ENCODE data around the gene TCHH.
"Not testable (repeated sequence)": the region's sequence is repeated elsewhere in the genome, so short reads cannot be mapped to it uniquely, and the experiment has no call there.

Gene TCHH

DNA sequence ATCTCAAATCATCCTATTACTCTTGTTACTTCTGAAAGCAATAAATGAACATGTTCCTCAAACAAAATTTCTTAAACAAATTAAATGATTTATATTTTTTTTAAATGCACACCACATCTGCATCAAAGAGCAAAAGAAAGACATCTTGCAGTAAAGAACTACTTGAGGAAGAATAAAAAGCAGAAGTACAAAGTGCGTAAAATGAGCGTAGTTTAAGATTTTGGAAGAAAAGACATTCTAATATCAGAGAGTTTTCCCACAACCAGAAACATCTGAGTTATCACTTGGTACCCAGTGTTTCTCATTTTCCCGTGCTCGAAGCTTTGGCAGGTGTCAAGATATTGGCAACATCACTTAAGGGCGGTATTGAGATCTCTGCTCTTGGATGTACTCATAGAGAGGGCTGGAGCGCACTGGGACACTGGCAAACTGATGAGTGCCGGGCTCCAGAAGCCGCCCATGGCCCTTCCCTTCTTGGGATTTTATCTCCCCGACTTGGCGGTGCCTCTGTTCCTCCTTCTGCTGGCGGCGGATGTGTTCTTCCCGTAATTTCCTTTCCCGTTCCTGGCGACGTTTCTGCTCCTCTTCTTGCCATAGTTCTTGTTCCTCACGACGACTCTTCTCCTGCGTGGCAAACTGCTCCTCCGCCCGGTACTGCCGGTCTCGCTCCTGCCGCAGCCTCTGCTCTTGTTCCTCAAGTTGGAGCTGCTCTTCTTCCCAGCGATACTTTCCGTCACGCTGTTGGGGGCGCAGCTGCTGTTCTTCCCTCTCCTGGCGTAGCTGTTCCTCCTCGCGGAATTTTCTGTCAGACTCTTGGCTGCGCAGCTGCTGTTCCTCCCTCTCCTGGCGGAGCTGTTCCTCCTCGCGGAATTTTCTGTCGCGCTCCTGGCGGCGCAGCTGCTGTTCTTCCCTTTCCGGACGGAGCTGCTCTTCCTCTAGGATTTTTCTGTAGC is 7.9 kb downstream of the TCHH start:
- H3K27ac ChIP-seq (ENCODE audit: low read depth, low read length): no peak overlapping the region
- H3K9me3 ChIP-seq (ENCODE audit: control insufficient read depth in 1 of 2, low read length in 2 of 2): peaks cover 12 to 14% of the 10 kb centered on the region in 2 donors
- H3K9ac ChIP-seq (ENCODE audit: low read depth in 1 of 2, low read length in 2 of 2): no peak overlapping the region
- peaks cover 47 to 77% of the 10 kb centered on the region in 2 donors for H3K27me3 ChIP-seq (ENCODE audit: control insufficient read depth in 1 of 2, insufficient read depth in 2 of 2, low read length in 2 of 2)
- no peak overlapping the region for H3K4me3 ChIP-seq (ENCODE audit: low read depth in 1 of 2, low read length in 2 of 2)
- H3K36me3 ChIP-seq (ENCODE audit: control insufficient read depth in 1 of 2, insufficient read depth in 2 of 2, low read length in 2 of 2): no peaks in the 10 kb centered on the region
- peaks cover 12 to 25% of the 10 kb centered on the region in 2 donors for H3K4me1 ChIP-seq (ENCODE audit: control insufficient read depth in 1 of 2, insufficient read depth in 2 of 2, low read length in 2 of 2)

DNA sequence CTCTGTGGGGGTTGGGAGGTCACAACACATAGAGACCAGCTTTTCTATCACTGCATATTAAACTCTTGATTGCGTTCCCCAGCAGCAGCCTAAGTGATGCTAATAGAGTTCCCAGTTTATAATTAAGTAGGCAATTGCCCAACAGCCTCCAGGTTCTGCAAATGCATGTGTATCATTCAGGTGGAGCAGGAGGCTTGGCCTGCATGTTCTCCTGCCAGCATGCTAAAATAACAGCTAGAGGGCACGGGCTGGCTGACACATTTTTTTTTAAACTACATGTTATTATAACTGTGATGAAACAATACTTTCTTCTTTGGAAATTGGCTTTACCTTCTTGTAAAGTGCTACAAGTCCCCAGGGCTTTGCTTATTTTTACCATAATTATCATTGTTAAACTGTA is 10.4 kb downstream of the TCHH start:
- H3K27me3 ChIP-seq (ENCODE audit: control insufficient read depth in 1 of 2, insufficient read depth in 2 of 2, low read length in 2 of 2): peaks cover 34 to 58% of the 10 kb centered on the region in 2 donors

DNA sequence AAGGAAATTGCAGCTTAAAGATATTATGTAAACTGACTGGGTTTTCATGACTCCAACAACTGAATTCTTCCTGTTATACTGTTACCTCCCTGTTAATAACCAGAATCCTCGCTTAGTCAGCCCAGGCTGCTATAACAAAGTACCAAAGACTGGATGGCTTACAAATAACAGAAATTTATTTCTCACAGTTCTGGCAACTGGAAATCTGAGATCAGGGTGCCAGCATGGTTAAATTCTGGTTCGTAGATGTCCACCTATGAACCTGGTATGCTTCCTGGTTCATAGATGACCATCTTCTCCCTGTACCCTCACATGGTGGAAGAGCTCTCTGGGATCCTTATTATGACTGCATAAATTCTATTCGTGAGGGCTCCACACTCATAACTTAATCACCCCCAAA is 18.3 kb downstream of the TCHH start:
- Histone ChIP-seq H3K4me3 (ENCODE audit: low read depth in 1 of 2, low read length in 2 of 2) (no peak overlapping the region), H3K27me3 (ENCODE audit: control insufficient read depth in 1 of 2, insufficient read depth in 2 of 2, low read length in 2 of 2) (peaks cover 4% of the 10 kb centered on the region in 2 donors), H3K4me1 (ENCODE audit: control insufficient read depth in 1 of 2, insufficient read depth in 2 of 2, low read length in 2 of 2) (no peaks in the 10 kb centered on the region), H3K9me3 (ENCODE audit: control insufficient read depth in 1 of 2, low read length in 2 of 2) (no peaks in the 10 kb centered on the region), H3K9ac (ENCODE audit: low read depth in 1 of 2, low read length in 2 of 2) (no peak overlapping the region), H3K27ac (ENCODE audit: low read depth, low read length) (no peak overlapping the region), H3K36me3 (ENCODE audit: control insufficient read depth in 1 of 2, insufficient read depth in 2 of 2, low read length in 2 of 2) (no peaks in the 10 kb centered on the region)

More for the DNA sequence above, 10.4 kb downstream of the TCHH start:
- H3K36me3 ChIP-seq (ENCODE audit: control insufficient read depth in 1 of 2, insufficient read depth in 2 of 2, low read length in 2 of 2): no peaks in the 10 kb centered on the region
- H3K9ac ChIP-seq (ENCODE audit: low read depth in 1 of 2, low read length in 2 of 2): no peak overlapping the region
- H3K4me1 ChIP-seq (ENCODE audit: control insufficient read depth in 1 of 2, insufficient read depth in 2 of 2, low read length in 2 of 2): peaks cover 0 to 2% of the 10 kb centered on the region in 2 donors
- H3K27ac ChIP-seq (ENCODE audit: low read depth, low read length): no peak overlapping the region
- H3K4me3 ChIP-seq (ENCODE audit: low read depth in 1 of 2, low read length in 2 of 2): no peak overlapping the region
- peaks cover 12 to 14% of the 10 kb centered on the region in 2 donors for H3K9me3 ChIP-seq (ENCODE audit: control insufficient read depth in 1 of 2, low read length in 2 of 2)

DNA sequence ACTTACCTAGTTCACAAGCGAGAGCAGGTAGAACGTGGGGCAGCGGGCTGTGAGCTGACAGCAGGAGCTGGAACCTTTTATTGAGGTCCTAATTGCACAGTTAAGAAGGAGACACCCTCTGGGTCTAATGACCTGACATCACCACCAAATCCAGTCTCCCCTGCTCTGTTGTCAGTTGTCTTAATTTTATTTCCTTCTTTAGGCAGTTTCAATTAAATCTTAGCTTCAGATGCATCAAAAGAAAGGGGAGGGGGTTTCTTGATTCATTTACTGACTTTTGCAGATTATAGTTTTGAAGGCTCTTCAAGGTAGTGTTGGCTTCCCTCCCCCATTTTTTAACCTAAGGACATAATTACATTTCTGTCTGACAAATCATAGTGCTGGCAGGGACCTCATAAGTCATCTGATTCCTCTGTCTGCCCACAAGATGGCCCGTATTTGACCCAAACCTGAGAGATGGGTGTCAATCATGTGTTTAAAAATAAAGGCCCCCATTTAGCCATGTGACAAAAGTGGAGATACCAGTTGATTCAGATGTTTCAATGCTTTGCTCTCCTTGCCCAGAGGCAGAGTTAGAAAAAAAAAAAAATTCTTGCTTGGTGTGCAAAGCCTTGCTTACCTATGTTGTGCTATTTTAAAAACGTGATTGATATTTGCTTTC is 26.1 kb downstream of the TCHH start, which contains the start of gene TCHHL1:
TSS of gene TCHHL1 (minus strand) at position 51 of the 661 bp plus-strand sequence. CDS start 921 bp downstream, outside the sequence.
- Histone ChIP-seq H3K4me1 (ENCODE audit: control insufficient read depth in 1 of 2, insufficient read depth in 2 of 2, low read length in 2 of 2) (no peaks in the 10 kb centered on the region), H3K9ac (ENCODE audit: low read depth in 1 of 2, low read length in 2 of 2) (no peak within 1 kb of the TSS), H3K27me3 (ENCODE audit: control insufficient read depth in 1 of 2, insufficient read depth in 2 of 2, low read length in 2 of 2) (peaks cover 0 to 17% of the 10 kb centered on the region in 2 donors), H3K27ac (ENCODE audit: low read depth, low read length) (no peak within 1 kb of the TSS), H3K4me3 (ENCODE audit: low read depth in 1 of 2, low read length in 2 of 2) (no peak within 1 kb of the TSS), H3K36me3 (ENCODE audit: control insufficient read depth in 1 of 2, insufficient read depth in 2 of 2, low read length in 2 of 2) (no peaks in the 10 kb centered on the region), H3K9me3 (ENCODE audit: control insufficient read depth in 1 of 2, low read length in 2 of 2) (no peaks in the 10 kb centered on the region)

DNA sequence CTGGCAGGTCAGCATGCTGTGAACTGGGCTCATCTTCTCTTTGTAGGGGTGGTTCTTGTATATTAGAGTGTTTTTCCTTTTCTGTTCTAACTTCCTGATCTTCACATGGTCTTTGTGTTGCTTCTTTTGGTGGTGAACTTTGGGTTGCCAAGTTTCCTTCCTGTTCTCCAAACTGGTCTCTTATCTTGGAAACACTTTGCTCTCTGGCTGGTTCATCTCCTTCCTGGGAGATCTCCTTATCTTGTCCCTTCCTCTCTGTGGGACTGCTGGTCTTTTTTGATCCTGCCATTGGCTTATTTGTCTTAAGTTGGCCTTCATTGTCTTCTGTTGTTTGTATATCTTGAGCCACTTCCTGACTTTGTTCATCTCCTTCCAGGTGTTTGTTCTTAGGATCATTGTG is 28.5 kb downstream of the TCHH start:
- H3K9ac ChIP-seq (ENCODE audit: low read depth in 1 of 2, low read length in 2 of 2): no peak overlapping the region
- no peak overlapping the region for H3K27ac ChIP-seq (ENCODE audit: low read depth, low read length)
- H3K4me3 ChIP-seq (ENCODE audit: low read depth in 1 of 2, low read length in 2 of 2): no peak overlapping the region
- peaks cover 0 to 17% of the 10 kb centered on the region in 2 donors for H3K27me3 ChIP-seq (ENCODE audit: control insufficient read depth in 1 of 2, insufficient read depth in 2 of 2, low read length in 2 of 2)
- no peaks in the 10 kb centered on the region for H3K4me1 ChIP-seq (ENCODE audit: control insufficient read depth in 1 of 2, insufficient read depth in 2 of 2, low read length in 2 of 2)
- no peaks in the 10 kb centered on the region for H3K36me3 ChIP-seq (ENCODE audit: control insufficient read depth in 1 of 2, insufficient read depth in 2 of 2, low read length in 2 of 2)
- no peaks in the 10 kb centered on the region for H3K9me3 ChIP-seq (ENCODE audit: control insufficient read depth in 1 of 2, low read length in 2 of 2)

DNA sequence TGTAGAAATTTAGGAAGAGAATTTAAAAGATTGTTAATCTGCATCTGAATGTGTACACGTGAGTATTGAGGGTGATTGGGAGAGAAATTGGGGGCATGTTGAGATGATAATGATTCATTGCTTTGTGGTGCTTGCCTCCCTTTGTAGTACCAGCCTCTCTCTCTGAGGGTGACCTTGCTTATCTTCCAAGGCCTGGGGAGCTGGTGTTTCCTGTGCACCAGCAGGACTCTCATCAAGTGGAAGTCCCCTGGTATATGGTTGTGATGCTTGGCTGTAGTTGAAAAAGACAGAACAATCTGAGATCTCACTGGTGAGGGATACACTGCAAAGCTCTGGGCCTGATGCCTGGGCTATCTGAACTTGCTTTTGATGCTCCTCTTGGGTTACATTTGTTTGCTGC is 30.4 kb downstream of the TCHH start:
- Histone ChIP-seq H3K4me1 (ENCODE audit: control insufficient read depth in 1 of 2, insufficient read depth in 2 of 2, low read length in 2 of 2) (no peaks in the 10 kb centered on the region), H3K9ac (ENCODE audit: low read depth in 1 of 2, low read length in 2 of 2) (no peak overlapping the region), H3K36me3 (ENCODE audit: control insufficient read depth in 1 of 2, insufficient read depth in 2 of 2, low read length in 2 of 2) (no peaks in the 10 kb centered on the region), H3K27ac (ENCODE audit: low read depth, low read length) (no peak overlapping the region), H3K4me3 (ENCODE audit: low read depth in 1 of 2, low read length in 2 of 2) (no peak overlapping the region), H3K27me3 (ENCODE audit: control insufficient read depth in 1 of 2, insufficient read depth in 2 of 2, low read length in 2 of 2) (peaks cover 0 to 17% of the 10 kb centered on the region in 2 donors), H3K9me3 (ENCODE audit: control insufficient read depth in 1 of 2, low read length in 2 of 2) (no peaks in the 10 kb centered on the region)

DNA sequence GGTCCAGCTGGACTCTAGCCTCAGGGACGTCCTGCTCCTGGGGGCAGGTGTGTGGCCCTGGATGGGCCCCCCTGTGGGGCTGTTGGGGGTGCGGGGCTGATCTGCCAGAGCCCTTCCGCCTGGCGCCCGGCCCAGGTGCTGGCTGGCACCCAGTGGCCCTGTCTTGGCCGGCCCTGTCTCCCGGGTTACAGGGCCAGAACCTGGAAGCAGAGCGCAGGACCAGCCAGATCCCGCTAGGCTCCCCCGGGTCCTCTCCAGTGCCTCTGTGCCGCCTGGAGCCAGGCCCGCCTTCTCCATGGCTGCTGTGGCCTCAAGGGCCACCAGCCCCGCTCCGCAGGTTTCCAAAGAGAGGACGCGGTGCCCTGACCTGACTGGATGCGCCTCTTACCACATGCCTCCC is 34.2 kb downstream of the TCHH start:
- H3K9ac ChIP-seq (ENCODE audit: low read depth in 1 of 2, low read length in 2 of 2); H3K36me3 ChIP-seq (ENCODE audit: control insufficient read depth in 1 of 2, insufficient read depth in 2 of 2, low read length in 2 of 2); H3K9me3 ChIP-seq (ENCODE audit: control insufficient read depth in 1 of 2, low read length in 2 of 2); H3K4me3 ChIP-seq (ENCODE audit: low read depth in 1 of 2, low read length in 2 of 2); H3K27me3 ChIP-seq (ENCODE audit: control insufficient read depth in 1 of 2, insufficient read depth in 2 of 2, low read length in 2 of 2); H3K27ac ChIP-seq (ENCODE audit: low read depth, low read length); H3K4me1 ChIP-seq (ENCODE audit: control insufficient read depth in 1 of 2, insufficient read depth in 2 of 2, low read length in 2 of 2): not testable (repeated sequence)

DNA sequence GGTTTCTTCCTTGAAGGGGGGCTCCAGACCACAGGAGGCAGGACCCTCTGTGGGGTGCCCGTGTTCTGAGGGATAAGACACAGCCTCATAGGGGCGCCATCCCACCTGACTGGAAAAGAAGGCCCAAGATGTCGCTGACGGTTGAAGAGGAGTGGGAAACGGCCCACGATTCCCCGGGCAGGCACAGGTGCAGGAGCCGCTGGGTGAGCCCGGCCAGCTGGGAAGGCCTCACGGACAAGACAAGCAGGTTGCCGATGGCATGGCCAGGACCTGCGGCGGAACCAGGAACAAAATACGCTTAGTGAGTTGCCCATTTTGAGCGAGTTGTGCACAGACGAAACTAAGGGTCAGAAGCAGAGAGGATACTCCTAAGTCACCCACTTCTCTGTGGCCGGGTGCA is 34.8 kb downstream of the TCHH start:
- H3K27me3 ChIP-seq (ENCODE audit: control insufficient read depth in 1 of 2, insufficient read depth in 2 of 2, low read length in 2 of 2); H3K4me1 ChIP-seq (ENCODE audit: control insufficient read depth in 1 of 2, insufficient read depth in 2 of 2, low read length in 2 of 2); H3K27ac ChIP-seq (ENCODE audit: low read depth, low read length); H3K9me3 ChIP-seq (ENCODE audit: control insufficient read depth in 1 of 2, low read length in 2 of 2); H3K4me3 ChIP-seq (ENCODE audit: low read depth in 1 of 2, low read length in 2 of 2); H3K36me3 ChIP-seq (ENCODE audit: control insufficient read depth in 1 of 2, insufficient read depth in 2 of 2, low read length in 2 of 2); H3K9ac ChIP-seq (ENCODE audit: low read depth in 1 of 2, low read length in 2 of 2): not testable (repeated sequence)

DNA sequence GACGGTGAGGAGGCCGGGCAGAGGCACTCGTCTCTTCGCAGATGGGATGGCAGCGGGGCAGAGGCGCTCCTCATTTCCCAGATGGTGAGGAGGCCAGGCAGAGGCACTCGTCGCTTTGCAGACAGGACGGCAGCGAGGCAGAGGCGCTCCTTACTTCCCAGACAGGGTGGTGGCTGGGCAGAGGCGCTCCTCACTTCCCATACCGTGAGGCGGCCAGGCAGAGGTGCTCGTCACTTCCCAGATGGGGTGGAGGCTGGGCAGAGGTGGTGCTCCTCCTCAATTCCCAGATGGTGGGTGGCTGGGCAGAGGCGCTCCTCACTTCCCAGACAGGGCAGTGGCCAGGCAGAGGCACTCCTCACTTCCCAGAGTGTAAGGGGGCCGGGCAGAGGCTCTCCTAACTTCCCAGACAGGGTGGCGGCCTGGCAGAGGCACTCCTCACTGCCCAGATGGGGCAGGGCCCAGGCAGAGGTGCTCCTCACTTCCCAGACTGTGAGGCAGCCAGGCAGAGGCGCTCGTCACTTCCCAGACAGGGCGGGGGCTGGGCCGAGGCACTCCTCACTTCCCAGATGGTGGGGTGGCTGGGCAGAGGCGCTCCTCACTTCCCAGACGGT is 36.3 kb downstream of the TCHH start:
- Histone ChIP-seq H3K4me1 (ENCODE audit: control insufficient read depth in 1 of 2, insufficient read depth in 2 of 2, low read length in 2 of 2) (no peaks in the 10 kb centered on the region), H3K36me3 (ENCODE audit: control insufficient read depth in 1 of 2, insufficient read depth in 2 of 2, low read length in 2 of 2) (no peaks in the 10 kb centered on the region), H3K9ac (ENCODE audit: low read depth in 1 of 2, low read length in 2 of 2) (no peak overlapping the region), H3K27me3 (ENCODE audit: control insufficient read depth in 1 of 2, insufficient read depth in 2 of 2, low read length in 2 of 2) (peaks cover 0 to 4% of the 10 kb centered on the region in 2 donors), H3K9me3 (ENCODE audit: control insufficient read depth in 1 of 2, low read length in 2 of 2) (no peaks in the 10 kb centered on the region), H3K27ac (ENCODE audit: low read depth, low read length) (no peak overlapping the region), H3K4me3 (ENCODE audit: low read depth in 1 of 2, low read length in 2 of 2) (no peak overlapping the region)

DNA sequence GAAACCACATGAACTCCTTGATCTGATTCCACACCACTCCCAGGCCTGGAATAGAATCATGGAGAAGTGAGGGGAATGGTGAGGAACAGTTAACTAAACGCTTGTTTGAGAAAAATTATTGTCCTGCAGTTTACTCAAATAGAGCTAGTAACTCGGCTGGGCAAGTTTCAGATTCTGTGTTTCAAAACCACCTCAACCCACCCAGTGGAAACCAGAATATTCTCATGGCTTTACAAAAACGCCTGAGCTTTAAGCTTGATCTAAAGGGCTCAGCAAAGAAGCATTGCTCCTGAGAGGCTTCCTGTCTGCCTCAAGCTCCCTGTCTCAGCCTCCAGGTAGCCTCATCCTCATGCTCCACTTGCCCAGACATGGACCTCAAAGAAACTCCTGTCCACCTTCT is 42.9 kb downstream of the TCHH start:
- Histone ChIP-seq H3K4me1 (ENCODE audit: control insufficient read depth in 1 of 2, insufficient read depth in 2 of 2, low read length in 2 of 2) (no peaks in the 10 kb centered on the region), H3K27ac (ENCODE audit: low read depth, low read length) (no peak overlapping the region), H3K9ac (ENCODE audit: low read depth in 1 of 2, low read length in 2 of 2) (no peak overlapping the region), H3K9me3 (ENCODE audit: control insufficient read depth in 1 of 2, low read length in 2 of 2) (no peaks in the 10 kb centered on the region), H3K36me3 (ENCODE audit: control insufficient read depth in 1 of 2, insufficient read depth in 2 of 2, low read length in 2 of 2) (no peaks in the 10 kb centered on the region), H3K4me3 (ENCODE audit: low read depth in 1 of 2, low read length in 2 of 2) (no peak overlapping the region), H3K27me3 (ENCODE audit: control insufficient read depth in 1 of 2, insufficient read depth in 2 of 2, low read length in 2 of 2) (peaks cover 6 to 23% of the 10 kb centered on the region in 2 donors)
